Subcutaneous adipose tissue (tissue), 4 donors: ENCODE data around the gene CNEP1R1. TPM values are rescaled to one million over a fixed set of nuclear protein-coding genes. Genes with fewer than 3 reads are reported as not detected.

Experiments
- total RNA-seq, 4 donors: library from RNA; depleted of rRNA; stranded (reverse); fragments of >200 nt; gene quantifications; one replicate each; pipeline ENCODE4 v1.1.0, GENCODE V29; 2016
- TF ChIP-seq, protein P1 (sequence below): fragments of 450-650 bp; IDR thresholded peaks from one replicate; pipeline ENCODE4 v1.5.1; 2016; ENCODE audit warnings: low read depth, mild to moderate bottlenecking, control low read depth, antibody characterized with exemption, moderate library complexity

Gene CNEP1R1
- total RNA-seq, 4 donors from 2014 or later: 10.9 to 39.8 (median 28.7) TPM

DNA sequence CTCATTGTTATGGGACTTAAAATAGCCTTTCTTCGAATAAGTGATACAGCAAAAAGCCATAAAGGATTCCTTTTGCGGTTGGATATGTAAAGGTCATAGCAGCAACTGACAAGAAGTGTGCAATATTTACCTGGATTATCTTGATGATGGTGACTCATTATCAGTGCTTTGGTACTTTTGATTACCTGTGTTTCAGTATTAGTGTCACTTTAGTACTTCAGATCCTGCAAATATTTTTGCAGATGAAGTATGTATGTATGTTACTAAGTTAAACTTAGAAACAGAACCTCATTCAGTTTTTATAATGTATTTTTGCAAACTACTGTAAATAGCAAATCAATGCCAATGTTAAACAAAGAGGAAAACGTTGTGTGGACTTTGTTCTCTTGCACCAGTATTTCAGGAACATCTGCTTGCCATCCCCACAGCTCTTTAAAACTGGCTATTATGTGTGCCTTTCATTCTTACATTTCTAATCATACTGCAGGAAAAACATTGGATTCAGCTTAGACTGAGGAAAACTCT lies 10.5 kb downstream of the CNEP1R1 start:
- TF ChIP-seq, protein P1, sequence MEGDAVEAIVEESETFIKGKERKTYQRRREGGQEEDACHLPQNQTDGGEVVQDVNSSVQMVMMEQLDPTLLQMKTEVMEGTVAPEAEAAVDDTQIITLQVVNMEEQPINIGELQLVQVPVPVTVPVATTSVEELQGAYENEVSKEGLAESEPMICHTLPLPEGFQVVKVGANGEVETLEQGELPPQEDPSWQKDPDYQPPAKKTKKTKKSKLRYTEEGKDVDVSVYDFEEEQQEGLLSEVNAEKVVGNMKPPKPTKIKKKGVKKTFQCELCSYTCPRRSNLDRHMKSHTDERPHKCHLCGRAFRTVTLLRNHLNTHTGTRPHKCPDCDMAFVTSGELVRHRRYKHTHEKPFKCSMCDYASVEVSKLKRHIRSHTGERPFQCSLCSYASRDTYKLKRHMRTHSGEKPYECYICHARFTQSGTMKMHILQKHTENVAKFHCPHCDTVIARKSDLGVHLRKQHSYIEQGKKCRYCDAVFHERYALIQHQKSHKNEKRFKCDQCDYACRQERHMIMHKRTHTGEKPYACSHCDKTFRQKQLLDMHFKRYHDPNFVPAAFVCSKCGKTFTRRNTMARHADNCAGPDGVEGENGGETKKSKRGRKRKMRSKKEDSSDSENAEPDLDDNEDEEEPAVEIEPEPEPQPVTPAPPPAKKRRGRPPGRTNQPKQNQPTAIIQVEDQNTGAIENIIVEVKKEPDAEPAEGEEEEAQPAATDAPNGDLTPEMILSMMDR: no peak

DNA sequence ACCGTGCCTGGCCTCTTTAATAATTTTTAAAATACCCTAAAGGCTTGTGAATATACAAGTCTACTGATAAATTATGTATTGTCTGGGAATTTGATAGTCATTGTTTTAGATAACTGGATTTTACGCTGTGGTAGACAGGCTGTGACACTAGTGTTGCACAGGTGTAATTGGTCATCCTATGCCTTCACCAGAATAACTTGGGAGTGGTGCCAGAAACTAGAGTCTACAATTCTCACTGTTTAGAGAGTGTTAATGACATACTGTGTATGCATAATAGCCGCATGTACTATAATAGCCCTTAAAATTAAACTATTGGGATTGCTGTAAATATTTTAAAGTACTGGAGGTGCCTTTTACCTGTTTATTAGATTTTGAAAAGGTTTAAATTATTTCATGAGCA lies 11.4 kb downstream of the CNEP1R1 start:
- TF ChIP-seq, protein P1: no peak

DNA sequence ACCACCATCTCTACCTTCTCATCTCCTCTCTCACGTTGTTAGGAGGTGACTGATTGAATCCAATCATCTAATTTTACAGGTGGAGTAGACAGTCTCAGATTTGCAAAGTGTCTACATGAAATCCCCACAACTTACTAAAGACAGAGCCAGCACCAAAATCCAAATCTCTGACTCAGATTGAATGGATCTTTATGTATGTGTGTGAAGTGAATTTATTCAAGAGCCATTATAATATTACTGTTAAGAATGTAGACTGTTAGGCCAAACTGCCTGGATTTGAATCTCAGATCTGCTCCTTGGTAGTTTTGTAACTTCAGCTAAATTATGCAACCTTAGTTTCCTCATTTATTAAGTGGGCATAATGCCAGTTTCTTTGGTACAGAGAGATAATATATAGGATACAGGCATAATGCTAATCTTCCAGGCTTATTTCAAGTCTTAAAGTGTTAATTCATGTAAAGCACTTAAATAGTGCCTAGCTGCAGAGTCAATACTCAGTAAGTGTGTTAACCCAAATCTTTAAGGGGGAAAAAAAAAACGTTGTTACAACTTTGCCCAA lies 12.7 kb downstream of the CNEP1R1 start:
- TF ChIP-seq, protein P1: no peak

DNA sequence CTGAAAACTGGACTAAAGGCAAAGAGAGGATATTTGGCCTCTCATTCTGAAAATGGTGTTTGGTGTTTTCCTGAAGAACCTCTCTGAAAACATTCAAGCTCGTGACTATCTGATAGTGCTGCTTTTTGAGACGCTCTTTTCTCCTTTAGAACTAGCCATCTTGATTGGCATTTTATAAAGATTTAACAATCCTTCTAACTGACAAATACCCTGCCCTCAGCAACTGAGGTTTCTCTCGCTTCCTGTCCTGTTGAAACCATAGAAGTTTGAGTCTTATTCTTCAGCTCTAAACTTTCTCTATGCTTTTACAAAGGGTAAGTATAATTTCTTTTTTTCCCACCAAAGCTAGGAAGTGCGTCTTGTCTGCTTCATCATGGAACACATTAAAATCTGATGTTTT lies 13.3 kb downstream of the CNEP1R1 start:
- TF ChIP-seq, protein P1: no peak

DNA sequence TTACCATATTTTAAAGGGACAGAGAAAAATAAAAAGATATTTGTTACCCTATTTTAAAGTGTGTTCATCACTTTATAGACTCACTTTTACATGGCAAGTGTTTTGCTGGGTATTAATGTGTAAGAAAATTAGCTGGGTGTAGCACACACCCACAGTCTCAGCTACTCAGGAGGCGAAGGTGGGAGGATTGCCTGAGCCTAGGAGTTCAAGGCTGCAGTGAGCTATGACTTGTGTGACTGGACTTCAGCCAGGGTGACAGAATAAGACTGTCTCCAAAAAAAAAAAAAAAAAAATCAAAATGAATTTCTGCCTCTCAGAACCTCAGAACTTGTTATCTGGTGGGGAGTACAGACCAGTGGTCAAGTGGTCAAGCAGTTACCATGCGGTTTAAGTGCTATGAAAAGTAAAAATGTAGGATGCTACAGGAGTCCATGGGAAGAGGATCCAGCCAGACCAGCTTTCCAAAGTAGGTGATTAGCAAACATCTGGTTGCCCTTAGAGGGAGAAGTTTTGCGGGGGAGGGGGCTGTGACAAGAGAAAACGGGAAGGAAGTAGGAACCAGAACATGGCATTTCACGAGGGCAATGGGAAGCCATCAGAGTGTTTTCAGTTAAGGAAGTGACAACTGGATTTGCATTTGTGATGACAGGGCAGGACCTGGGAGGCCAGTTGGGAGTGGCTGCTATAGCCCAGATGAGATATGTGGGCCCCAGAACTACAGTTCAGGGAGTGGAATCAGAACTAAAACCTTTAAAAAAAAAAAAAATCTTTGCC lies 13.9 kb downstream of the CNEP1R1 start:
- TF ChIP-seq, protein P1: no peak

DNA sequence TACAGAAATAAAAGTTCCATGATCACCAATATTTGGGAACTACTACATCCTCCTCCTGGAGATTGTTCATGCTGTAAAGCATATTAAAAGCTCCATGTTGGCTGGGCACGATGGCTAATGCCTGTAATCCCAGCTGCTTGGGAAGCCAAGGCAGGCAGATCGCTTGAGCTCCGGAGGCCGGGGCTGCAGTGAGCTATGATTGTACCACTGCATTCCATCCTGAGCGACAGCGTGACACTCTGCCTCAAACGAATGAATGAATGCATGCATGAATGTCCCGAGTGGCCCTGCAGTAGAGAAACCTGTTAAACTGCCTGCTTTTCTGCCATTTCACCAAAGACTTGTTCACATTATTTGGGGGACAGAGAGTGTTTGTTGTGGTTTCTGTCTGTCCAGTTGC lies 15.0 kb downstream of the CNEP1R1 start:
- TF ChIP-seq, protein P1: no peak

DNA sequence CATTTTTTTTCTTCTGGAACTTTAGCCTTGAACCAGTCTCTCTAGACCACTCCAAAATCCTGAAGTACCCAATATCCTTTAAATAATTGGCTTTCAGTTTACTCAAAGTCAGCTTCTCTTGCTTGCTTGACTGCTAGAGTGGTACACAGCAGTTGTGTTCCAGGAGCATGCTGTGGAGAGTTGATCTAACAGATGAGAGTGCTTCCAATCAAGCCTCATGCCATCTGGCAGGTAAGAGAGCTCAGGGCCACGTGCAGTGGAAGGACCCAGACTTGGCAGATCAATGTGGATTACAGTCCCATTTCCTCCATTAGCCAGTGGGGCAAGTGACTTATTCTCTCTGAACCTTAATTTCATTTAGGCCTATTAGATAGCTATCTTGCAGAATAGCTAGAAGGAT lies 15.7 kb downstream of the CNEP1R1 start:
- TF ChIP-seq, protein P1: no peak
